Measurements from ENCODE around the gene ILF2. TPM values are rescaled to one million over a fixed set of nuclear protein-coding genes. Genes with fewer than 3 reads are reported as not detected.

The ILF2 gene
- total and polyA plus RNA-seq, 2 of the 13 experiments (the other 11 are each of a cell fraction or from before 2014, with no cell fraction given), result 292 to 366 TPM

DNA sequence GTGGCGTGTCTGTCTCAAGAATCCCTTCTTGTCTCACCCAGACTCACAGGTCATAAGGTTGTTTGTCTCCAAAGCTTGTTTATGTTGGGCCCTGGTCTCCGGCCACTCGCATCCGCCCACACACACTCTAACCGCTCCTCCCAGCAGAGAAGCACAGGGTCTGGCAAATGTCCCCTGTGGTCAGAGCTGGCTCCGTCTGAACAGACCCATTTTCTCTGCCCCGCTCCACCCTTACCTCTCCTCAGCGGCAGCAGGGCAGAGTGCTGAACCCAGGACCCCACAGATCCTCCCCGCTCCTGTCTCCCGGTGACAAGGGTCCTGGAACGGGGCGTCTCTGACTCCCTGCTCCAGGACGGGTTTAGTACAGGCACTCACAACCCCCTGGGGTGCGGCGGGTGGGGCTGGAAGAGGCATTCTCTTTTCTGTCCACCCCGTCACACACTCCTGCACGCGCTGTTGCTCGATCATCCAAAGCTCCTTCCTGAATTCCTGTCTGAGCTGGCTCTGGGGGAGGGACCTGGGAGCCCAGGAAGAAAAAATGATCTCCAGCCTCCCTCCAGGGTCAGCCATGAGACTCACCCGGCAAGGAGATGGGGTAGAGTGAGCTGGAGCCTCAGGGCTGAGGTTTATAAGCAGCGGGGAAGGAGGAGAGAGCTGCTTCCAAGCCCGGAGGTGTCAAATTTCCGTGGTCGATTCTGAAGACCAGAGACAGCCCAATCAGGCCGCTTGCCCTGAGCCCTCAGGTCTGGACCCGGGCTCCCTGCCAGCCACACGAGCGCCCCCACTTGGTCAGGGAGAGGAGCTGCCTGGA lies 43.7 kb downstream of the ILF2 start, which contains the start of gene S100A13 (continued):
- 0 out of 2 replicates have a peak, but pooled peaks have one; percentile 1 for TF ChIP-seq BCL3 (CRISPR knock-in tag; IDR thresholded peaks at IDR 0.05)
- no peak for TF ChIP-seq SETDB1 (CRISPR knock-in tag; IDR thresholded peaks at IDR 0.05; ENCODE audit: borderline replicate concordance)
- TF ChIP-seq, protein P1, sequence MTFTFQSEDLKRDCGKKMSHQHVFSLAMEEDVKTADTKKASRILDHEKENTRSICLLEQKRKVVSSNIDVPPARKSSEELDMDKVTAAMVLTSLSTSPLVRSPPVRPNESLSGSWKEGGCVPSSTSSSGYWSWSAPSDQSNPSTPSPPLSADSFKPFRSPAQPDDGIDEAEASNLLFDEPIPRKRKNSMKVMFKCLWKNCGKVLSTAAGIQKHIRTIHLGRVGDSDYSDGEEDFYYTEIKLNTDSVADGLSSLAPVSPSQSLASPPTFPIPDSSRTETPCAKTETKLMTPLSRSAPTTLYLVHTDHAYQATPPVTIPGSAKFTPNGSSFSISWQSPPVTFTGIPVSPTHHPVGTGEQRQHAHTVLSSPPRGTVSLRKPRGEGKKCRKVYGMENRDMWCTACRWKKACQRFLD (CRISPR knock-in tag; IDR thresholded peaks at IDR 0.05; ENCODE audit: borderline replicate concordance), result no peak
- TF ChIP-seq ZNF329 (CRISPR knock-in tag; IDR thresholded peaks at IDR 0.05; ENCODE audit: low read depth), result no peak
- TF ChIP-seq SALL2 (CRISPR knock-in tag; IDR thresholded peaks at IDR 0.05), result 0 out of 2 replicates have a peak, but pooled peaks have one; percentile 33
- TF ChIP-seq PLSCR1 (CRISPR knock-in tag; IDR thresholded peaks at IDR 0.05; ENCODE audit: borderline replicate concordance), result no peak
- no peak for TF ChIP-seq MIER2 (CRISPR knock-in tag; IDR thresholded peaks at IDR 0.05)
- TF ChIP-seq, protein P2, sequence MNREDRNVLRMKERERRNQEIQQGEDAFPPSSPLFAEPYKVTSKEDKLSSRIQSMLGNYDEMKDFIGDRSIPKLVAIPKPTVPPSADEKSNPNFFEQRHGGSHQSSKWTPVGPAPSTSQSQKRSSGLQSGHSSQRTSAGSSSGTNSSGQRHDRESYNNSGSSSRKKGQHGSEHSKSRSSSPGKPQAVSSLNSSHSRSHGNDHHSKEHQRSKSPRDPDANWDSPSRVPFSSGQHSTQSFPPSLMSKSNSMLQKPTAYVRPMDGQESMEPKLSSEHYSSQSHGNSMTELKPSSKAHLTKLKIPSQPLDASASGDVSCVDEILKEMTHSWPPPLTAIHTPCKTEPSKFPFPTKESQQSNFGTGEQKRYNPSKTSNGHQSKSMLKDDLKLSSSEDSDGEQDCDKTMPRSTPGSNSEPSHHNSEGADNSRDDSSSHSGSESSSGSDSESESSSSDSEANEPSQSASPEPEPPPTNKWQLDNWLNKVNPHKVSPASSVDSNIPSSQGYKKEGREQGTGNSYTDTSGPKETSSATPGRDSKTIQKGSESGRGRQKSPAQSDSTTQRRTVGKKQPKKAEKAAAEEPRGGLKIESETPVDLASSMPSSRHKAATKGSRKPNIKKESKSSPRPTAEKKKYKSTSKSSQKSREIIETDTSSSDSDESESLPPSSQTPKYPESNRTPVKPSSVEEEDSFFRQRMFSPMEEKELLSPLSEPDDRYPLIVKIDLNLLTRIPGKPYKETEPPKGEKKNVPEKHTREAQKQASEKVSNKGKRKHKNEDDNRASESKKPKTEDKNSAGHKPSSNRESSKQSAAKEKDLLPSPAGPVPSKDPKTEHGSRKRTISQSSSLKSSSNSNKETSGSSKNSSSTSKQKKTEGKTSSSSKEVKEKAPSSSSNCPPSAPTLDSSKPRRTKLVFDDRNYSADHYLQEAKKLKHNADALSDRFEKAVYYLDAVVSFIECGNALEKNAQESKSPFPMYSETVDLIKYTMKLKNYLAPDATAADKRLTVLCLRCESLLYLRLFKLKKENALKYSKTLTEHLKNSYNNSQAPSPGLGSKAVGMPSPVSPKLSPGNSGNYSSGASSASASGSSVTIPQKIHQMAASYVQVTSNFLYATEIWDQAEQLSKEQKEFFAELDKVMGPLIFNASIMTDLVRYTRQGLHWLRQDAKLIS (CRISPR knock-in tag; IDR thresholded peaks at IDR 0.05), result no peak
- TF ChIP-seq, protein P3, sequence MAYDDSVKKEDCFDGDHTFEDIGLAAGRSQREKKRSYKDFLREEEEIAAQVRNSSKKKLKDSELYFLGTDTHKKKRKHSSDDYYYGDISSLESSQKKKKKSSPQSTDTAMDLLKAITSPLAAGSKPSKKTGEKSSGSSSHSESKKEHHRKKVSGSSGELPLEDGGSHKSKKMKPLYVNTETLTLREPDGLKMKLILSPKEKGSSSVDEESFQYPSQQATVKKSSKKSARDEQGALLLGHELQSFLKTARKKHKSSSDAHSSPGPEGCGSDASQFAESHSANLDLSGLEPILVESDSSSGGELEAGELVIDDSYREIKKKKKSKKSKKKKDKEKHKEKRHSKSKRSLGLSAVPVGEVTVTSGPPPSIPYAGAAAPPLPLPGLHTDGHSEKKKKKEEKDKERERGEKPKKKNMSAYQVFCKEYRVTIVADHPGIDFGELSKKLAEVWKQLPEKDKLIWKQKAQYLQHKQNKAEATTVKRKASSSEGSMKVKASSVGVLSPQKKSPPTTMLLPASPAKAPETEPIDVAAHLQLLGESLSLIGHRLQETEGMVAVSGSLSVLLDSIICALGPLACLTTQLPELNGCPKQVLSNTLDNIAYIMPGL (CRISPR knock-in tag; IDR thresholded peaks at IDR 0.05; ENCODE audit: borderline replicate concordance in 1 of 2, low read depth in 1 of 2), result peak in 1 of 2 experiments; percentile 81
- TF ChIP-seq FOXM1 (CRISPR knock-in tag; IDR thresholded peaks at IDR 0.05), result no peak
- peak; percentile 36; the same call in 1 of the 2 replicates for TF ChIP-seq MED1 (CRISPR knock-in tag; IDR thresholded peaks at IDR 0.05)
- TF ChIP-seq, protein P4, sequence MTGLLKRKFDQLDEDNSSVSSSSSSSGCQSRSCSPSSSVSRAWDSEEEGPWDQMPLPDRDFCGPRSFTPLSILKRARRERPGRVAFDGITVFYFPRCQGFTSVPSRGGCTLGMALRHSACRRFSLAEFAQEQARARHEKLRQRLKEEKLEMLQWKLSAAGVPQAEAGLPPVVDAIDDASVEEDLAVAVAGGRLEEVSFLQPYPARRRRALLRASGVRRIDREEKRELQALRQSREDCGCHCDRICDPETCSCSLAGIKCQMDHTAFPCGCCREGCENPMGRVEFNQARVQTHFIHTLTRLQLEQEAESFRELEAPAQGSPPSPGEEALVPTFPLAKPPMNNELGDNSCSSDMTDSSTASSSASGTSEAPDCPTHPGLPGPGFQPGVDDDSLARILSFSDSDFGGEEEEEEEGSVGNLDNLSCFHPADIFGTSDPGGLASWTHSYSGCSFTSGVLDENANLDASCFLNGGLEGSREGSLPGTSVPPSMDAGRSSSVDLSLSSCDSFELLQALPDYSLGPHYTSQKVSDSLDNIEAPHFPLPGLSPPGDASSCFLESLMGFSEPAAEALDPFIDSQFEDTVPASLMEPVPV (CRISPR knock-in tag; IDR thresholded peaks at IDR 0.05), result no peak
- peak; percentile 75; the same call in 1 of the 2 replicates for TF ChIP-seq IRF9 (CRISPR knock-in tag; IDR thresholded peaks at IDR 0.05; ENCODE audit: borderline replicate concordance)
- TF ChIP-seq SALL1 (CRISPR knock-in tag; IDR thresholded peaks at IDR 0.05), result peak; percentile 57; the same call in 1 of the 2 replicates
